Hepatocyte (in vitro differentiated cells): Measurements from ENCODE around the gene TRIM9. TPM values are rescaled to one million over a fixed set of nuclear protein-coding genes. Genes with fewer than 3 reads are reported as not detected.
A peak's percentile ranks its signal among the peaks of the same experiment; 100 is the strongest.

Experiments used
- DNase-seq: peaks from one replicate; pipeline ENCODE4 v3.0.0-alpha.2; 2016; ENCODE audit warnings: low spot score
- H2AFZ ChIP-seq: fragments of 200-600 bp; sonication (generic); 2 replicates; pipeline ENCODE4 v1.6.0; 2016; ENCODE audit warnings: antibody characterized with exemption, mild to moderate bottlenecking
- H3K27ac ChIP-seq: fragments of 200-600 bp; sonication (generic); 2 replicates; pipeline ENCODE4 v1.5.1; 2016; ENCODE audit warnings: mild to moderate bottlenecking
- H3K27me3 ChIP-seq: fragments of 200-600 bp; sonication (generic); 2 replicates; pipeline ENCODE4 v1.6.1; 2016
- H3K36me3 ChIP-seq: fragments of 200-600 bp; sonication (generic); replicated peaks from 2 replicates; pipeline ENCODE4 v1.5.1; 2016; ENCODE audit warnings: low read depth; ENCODE audit not compliant: insufficient read depth
- H3K4me1 ChIP-seq: fragments of 200-600 bp; sonication (generic); 2 replicates; pipeline ENCODE4 v1.5.1; 2016; ENCODE audit warnings: mild to moderate bottlenecking, moderate library complexity; ENCODE audit not compliant: insufficient read depth
- H3K4me2 ChIP-seq: fragments of 200-600 bp; sonication (generic); 2 replicates; pipeline ENCODE4 v1.6.0; 2016
- H3K4me3 ChIP-seq: fragments of 200-600 bp; sonication (generic); 2 replicates; pipeline ENCODE4 v1.5.1; 2016; ENCODE audit warnings: mild to moderate bottlenecking
- H3K79me2 ChIP-seq: fragments of 200-600 bp; sonication (generic); 2 replicates; pipeline ENCODE4 v1.6.0; 2017; ENCODE audit warnings: mild to moderate bottlenecking
- H3K9me2 ChIP-seq: fragments of 200-600 bp; sonication (generic); replicated peaks from 2 replicates; pipeline ENCODE4 v1.6.0; 2017; ENCODE audit warnings: mild to moderate bottlenecking; ENCODE audit not compliant: insufficient read depth
- H3K9me3 ChIP-seq: fragments of 200-600 bp; sonication (generic); 2 replicates; pipeline ENCODE4 v1.5.1; 2016; ENCODE audit warnings: low read depth, mild to moderate bottlenecking
- H4K20me1 ChIP-seq: fragments of 200-600 bp; sonication (generic); 2 replicates; pipeline ENCODE4 v1.6.0; 2016; ENCODE audit warnings: mild to moderate bottlenecking; ENCODE audit not compliant: insufficient read depth, poor library complexity, severe bottlenecking
- EZH2 ChIP-seq: fragments of 200-600 bp; sonication (generic); IDR thresholded peaks from 2 replicates; pipeline ENCODE4 v1.6.1; 2016; ENCODE audit warnings: antibody characterized with exemption, mild to moderate bottlenecking, borderline replicate concordance
- EZH2phosphoT487 ChIP-seq: fragments of 200-600 bp; sonication (generic); IDR thresholded peaks from one replicate; pipeline ENCODE4 v1.6.1; 2018; ENCODE audit warnings: antibody characterized with exemption, mild to moderate bottlenecking, low read depth, moderate library complexity; ENCODE audit not compliant: unreplicated experiment, severe bottlenecking
- WGBS: methylation state at CpG from one replicate; pipeline ENCODE4 v1.1.6; 2016; ENCODE audit warnings: low lambda C conversion rate; ENCODE audit errors: missing lambda C conversion rate; 5-methylcytosine and 5-hydroxymethylcytosine counted together
- polyA plus RNA-seq: library from polyadenylated mRNA; unstranded; fragments of >200 nt; fragmentation: Nextera tagmentation; extraction: Ambion mirVana; gene quantifications from 2 replicates; pipeline ENCODE4 v1.2.1, GENCODE V29; 2016
- total RNA-seq: library from RNA; depleted of rRNA; stranded (reverse); fragments of >200 nt; gene quantifications from 2 replicates; pipeline ENCODE4 v1.2.3, GENCODE V29; 2014
- TF ChIP-seq, protein P1 (sequence below): fragments of 200-600 bp; sonication (generic); IDR thresholded peaks from 2 replicates; pipeline ENCODE4 v1.5.1; 2016; ENCODE audit warnings: antibody characterized with exemption, mild to moderate bottlenecking; ENCODE audit not compliant: poor library complexity

TRIM9 gene
- total and polyA plus RNA-seq, 2 experiments from 2014 or later: 0.10 to 0.94 TPM

DNA sequence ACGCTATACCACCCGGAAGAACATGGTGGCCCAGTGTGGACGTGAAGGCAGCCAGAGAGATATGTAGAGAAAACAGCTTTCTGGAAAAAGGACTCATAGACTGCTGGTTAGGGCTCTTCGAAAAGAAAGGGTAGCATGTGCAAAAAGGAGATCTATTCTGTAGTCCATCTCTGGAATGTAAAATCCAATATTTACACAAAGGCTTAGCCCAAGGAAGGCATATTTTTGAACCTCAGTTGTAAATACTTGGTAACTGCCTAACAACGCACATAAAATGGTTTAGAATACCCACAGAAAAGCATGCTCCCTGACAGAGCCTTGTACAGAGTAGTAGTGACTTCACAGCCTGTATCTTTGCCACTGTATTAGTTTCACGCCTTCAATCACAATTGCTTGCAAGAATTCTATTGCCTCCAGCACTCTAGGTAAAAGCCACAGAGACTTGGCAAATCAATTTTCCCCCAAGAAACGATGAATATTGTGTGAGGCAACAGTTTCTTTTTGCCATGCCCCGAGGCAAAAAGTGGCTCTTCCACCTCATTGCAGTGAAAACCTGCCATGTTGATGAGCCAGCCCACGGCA lies 59.2 kb downstream of the TRIM9 start:
- H3K9me3 ChIP-seq: no peaks in the 10 kb centered on the region
- 58% methylated on average over 9 of the region's 9 CpGs for WGBS

DNA sequence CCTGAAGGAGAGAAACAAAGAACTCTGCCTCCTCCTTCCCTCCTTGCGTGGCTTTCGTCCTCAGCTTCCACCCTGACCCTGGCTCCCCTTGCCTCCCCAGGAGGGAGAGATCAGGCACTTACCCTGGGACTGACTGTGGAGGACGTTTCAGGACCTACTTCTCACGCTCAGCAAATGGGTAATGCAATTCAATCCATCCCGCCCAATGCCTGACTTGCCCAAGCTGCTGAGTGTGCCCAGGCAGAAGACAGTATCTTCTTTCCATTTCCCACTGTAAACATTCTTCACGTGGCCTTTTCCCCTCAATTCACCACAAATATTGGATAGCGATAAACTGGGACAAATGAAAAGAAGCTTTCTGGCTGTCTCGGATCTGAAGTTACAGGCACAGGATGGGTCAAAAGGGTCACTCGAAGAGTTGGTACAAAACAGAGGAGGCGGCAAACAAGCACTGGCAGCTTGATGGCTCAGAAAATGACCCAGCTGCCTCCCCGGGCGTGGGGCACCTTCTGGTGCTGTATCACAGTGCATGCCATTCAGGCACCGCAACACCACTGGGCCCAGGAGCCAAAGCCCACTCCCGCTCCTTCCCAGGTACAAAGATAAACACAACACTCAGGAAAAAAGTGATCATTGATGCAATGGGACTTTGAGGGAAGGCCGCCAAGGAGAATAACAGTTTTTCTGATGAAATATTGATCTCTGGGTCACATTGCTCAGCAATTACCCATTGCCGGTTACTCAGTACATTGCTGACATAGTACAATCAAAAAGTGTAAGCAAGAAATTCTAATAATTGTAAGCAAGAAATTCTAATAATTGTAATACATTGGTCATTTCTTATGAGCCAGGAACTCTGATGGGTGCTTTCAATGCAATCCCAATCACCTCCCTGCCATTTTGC lies 65.8 kb downstream of the TRIM9 start:
- Histone ChIP-seq H3K79me2 (no peaks in the 10 kb centered on the region), H2AFZ (no peak overlapping the region)
- 83% methylated on average over 16 of the region's 16 CpGs for WGBS

More for the DNA sequence above, 59.2 kb downstream of the TRIM9 start:
- no peaks in the 10 kb centered on the region for H3K36me3 ChIP-seq
- H3K27ac ChIP-seq: peak overlapping the region; percentile 23
- no peak for TF ChIP-seq EZH2
- TF ChIP-seq, protein P1, sequence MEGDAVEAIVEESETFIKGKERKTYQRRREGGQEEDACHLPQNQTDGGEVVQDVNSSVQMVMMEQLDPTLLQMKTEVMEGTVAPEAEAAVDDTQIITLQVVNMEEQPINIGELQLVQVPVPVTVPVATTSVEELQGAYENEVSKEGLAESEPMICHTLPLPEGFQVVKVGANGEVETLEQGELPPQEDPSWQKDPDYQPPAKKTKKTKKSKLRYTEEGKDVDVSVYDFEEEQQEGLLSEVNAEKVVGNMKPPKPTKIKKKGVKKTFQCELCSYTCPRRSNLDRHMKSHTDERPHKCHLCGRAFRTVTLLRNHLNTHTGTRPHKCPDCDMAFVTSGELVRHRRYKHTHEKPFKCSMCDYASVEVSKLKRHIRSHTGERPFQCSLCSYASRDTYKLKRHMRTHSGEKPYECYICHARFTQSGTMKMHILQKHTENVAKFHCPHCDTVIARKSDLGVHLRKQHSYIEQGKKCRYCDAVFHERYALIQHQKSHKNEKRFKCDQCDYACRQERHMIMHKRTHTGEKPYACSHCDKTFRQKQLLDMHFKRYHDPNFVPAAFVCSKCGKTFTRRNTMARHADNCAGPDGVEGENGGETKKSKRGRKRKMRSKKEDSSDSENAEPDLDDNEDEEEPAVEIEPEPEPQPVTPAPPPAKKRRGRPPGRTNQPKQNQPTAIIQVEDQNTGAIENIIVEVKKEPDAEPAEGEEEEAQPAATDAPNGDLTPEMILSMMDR: no peak
- TF ChIP-seq EZH2phosphoT487: no peak
- H4K20me1 ChIP-seq: no peaks in the 10 kb centered on the region
- H3K79me2 ChIP-seq: no peaks in the 10 kb centered on the region
- no peaks in the 10 kb centered on the region for H3K9me2 ChIP-seq
- DNase-seq: peak; percentile 11
- no peak overlapping the region for H3K4me3 ChIP-seq
- H3K27me3 ChIP-seq: no peaks in the 10 kb centered on the region
- H2AFZ ChIP-seq: no peak overlapping the region
- H3K4me2 ChIP-seq: peak overlapping the region; percentile 32
- H3K4me1 ChIP-seq: no peaks in the 10 kb centered on the region

DNA sequence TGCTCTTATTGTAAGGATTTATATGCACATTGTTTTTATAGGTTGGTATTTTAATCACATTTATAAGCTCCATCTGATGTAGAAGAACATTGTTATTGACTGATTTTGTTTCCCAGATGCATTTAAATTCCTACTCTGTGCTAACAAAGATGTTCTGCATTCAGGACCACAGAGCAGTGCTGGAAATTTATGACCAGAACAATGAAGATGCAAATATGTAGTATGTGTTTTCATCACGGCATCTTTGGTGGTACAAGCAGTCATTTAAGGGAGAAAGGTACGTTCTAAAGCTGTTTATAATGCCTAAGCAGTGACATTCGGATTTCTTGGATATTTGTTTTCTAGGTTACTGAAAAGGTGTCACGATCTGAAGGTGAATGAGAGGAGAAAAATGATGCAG lies 66.5 kb downstream of the TRIM9 start:
- H3K4me1 ChIP-seq: peaks cover 18% of the 10 kb centered on the region
- H3K4me3 ChIP-seq: no peak overlapping the region
- no peak overlapping the region for H2AFZ ChIP-seq
- H3K4me2 ChIP-seq: no peak overlapping the region
- no peaks in the 10 kb centered on the region for H3K9me3 ChIP-seq
- H3K9me2 ChIP-seq: no peaks in the 10 kb centered on the region
- no peaks in the 10 kb centered on the region for H3K79me2 ChIP-seq
- no peaks in the 10 kb centered on the region for H3K36me3 ChIP-seq
- TF ChIP-seq EZH2 (no peak), EZH2phosphoT487 (no peak)
- TF ChIP-seq, protein P1: no peak
- H3K27ac ChIP-seq: no peak overlapping the region
- no peaks in the 10 kb centered on the region for H4K20me1 ChIP-seq
- no peaks in the 10 kb centered on the region for H3K27me3 ChIP-seq
- 69% methylated on average over 4 of the region's 4 CpGs for WGBS
- DNase-seq: no peak

More for the DNA sequence above, 65.8 kb downstream of the TRIM9 start:
- Histone ChIP-seq H3K36me3 (no peaks in the 10 kb centered on the region), H3K4me1 (peaks cover 11% of the 10 kb centered on the region), H4K20me1 (no peaks in the 10 kb centered on the region), H3K27ac (no peak overlapping the region), H3K4me2 (no peak overlapping the region), H3K27me3 (no peaks in the 10 kb centered on the region), H3K9me2 (no peaks in the 10 kb centered on the region), H3K9me3 (no peaks in the 10 kb centered on the region), H3K4me3 (no peak overlapping the region)
- DNase-seq: no peak
- TF ChIP-seq, protein P1: no peak
- TF ChIP-seq EZH2 (no peak), EZH2phosphoT487 (no peak)
